PC-3 (cell line): ENCODE measurements around the gene BATF3.

Experiments
- EZH2 ChIP-seq: fragments of 300-600 bp; sonication (generic); IDR thresholded peaks from one replicate; pipeline ENCODE4 v1.6.1; 2017; ENCODE audit warnings: antibody characterized with exemption, mild to moderate bottlenecking, low read length; ENCODE audit not compliant: unreplicated experiment
- EZH2phosphoT487 ChIP-seq: fragments of 300-600 bp; sonication (generic); IDR thresholded peaks from 2 replicates; pipeline ENCODE4 v1.6.1; 2018; ENCODE audit warnings: mild to moderate bottlenecking, antibody characterized with exemption, low read length, borderline replicate concordance
- TF ChIP-seq, protein P1 (sequence below): fragments of 300-600 bp; sonication (generic); conservative IDR thresholded peaks from 2 replicates; pipeline ENCODE4 v1.5.1; 2017; ENCODE audit warnings: antibody characterized with exemption, low read depth, mild to moderate bottlenecking, low read length

DNA sequence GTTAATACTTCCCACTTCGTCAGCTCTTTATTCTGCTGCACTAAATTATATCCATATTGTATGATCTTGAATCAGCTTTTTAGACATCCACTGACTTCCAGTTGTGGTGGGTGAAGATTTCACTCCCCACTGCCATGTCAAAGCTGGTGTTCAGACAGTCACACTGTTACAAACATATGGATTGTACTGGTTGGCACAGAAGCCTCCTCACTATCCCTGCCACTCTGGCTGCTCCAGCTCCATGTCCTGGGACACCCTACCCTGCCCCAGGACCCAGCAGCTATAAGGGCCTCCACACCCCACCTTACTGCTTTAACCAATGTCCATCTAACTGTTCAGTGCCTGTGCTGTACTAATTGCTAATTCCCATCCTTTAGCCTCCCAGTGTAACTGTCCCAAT lies 32.0 kb upstream of the BATF3 start:
- TF ChIP-seq, protein P1, sequence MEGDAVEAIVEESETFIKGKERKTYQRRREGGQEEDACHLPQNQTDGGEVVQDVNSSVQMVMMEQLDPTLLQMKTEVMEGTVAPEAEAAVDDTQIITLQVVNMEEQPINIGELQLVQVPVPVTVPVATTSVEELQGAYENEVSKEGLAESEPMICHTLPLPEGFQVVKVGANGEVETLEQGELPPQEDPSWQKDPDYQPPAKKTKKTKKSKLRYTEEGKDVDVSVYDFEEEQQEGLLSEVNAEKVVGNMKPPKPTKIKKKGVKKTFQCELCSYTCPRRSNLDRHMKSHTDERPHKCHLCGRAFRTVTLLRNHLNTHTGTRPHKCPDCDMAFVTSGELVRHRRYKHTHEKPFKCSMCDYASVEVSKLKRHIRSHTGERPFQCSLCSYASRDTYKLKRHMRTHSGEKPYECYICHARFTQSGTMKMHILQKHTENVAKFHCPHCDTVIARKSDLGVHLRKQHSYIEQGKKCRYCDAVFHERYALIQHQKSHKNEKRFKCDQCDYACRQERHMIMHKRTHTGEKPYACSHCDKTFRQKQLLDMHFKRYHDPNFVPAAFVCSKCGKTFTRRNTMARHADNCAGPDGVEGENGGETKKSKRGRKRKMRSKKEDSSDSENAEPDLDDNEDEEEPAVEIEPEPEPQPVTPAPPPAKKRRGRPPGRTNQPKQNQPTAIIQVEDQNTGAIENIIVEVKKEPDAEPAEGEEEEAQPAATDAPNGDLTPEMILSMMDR = no peak
- TF ChIP-seq EZH2 = no peak
- TF ChIP-seq EZH2phosphoT487 = no peak
